GM23338 (cell line): ENCODE results near the gene MED13L. TPM values are rescaled to one million over a fixed set of nuclear protein-coding genes. Genes with fewer than 3 reads are reported as not detected.
A peak's percentile ranks its signal among the peaks of the same experiment; 100 is the strongest.

Experiments used
- ATAC-seq: fragments of 200-7000 bp; cut with Tn5 transposase; 3 replicates; pipeline ENCODE4 v1.9.1; 2020
- DNase-seq: peaks from one replicate; pipeline ENCODE4 v3.0.0-alpha.2; 2015; ENCODE audit warnings: low spot score
- H2AFZ ChIP-seq: fragments of 200-600 bp; sonication (generic); 2 replicates; pipeline ENCODE4 v1.8.0; 2016; ENCODE audit warnings: antibody characterized with exemption, mild to moderate bottlenecking, moderate library complexity
- H3F3A ChIP-seq: fragments of 200-600 bp; sonication (generic); replicated peaks from 2 replicates; pipeline ENCODE4 v1.8.0; 2017; ENCODE audit warnings: antibody characterized with exemption, mixed run types, low read depth
- H3K27ac ChIP-seq: fragments of 200-600 bp; sonication (generic); 2 replicates; pipeline ENCODE4 v1.6.1; 2016; ENCODE audit warnings: low read depth
- H3K27me3 ChIP-seq: fragments of 200-600 bp; sonication (generic); 2 replicates; pipeline ENCODE4 v1.8.0; 2016; ENCODE audit warnings: mild to moderate bottlenecking, mixed run types, moderate library complexity; ENCODE audit not compliant: insufficient read depth
- H3K36me3 ChIP-seq: fragments of 200-600 bp; sonication (generic); 2 replicates; pipeline ENCODE4 v1.8.0; 2016; ENCODE audit warnings: mild to moderate bottlenecking; ENCODE audit not compliant: insufficient read depth
- H3K4me1 ChIP-seq: fragments of 200-600 bp; sonication (generic); 2 replicates; pipeline ENCODE4 v1.8.0; 2016; ENCODE audit warnings: mild to moderate bottlenecking, moderate library complexity; ENCODE audit not compliant: insufficient read depth
- H3K4me2 ChIP-seq: fragments of 200-600 bp; sonication (generic); 2 replicates; pipeline ENCODE4 v1.7.1; 2017; ENCODE audit warnings: mixed run types
- H3K4me3 ChIP-seq: fragments of 200-600 bp; sonication (generic); 2 replicates; pipeline ENCODE4 v1.6.1; 2016; ENCODE audit warnings: mixed run types
- H3K79me2 ChIP-seq: fragments of 200-600 bp; sonication (generic); replicated peaks from 2 replicates; pipeline ENCODE4 v1.8.0; 2017; ENCODE audit warnings: mild to moderate bottlenecking; ENCODE audit not compliant: insufficient read depth
- H3K9me2 ChIP-seq: fragments of 200-600 bp; sonication (generic); 2 replicates; pipeline ENCODE4 v1.8.0; 2017; ENCODE audit not compliant: insufficient read depth
- H4K20me1 ChIP-seq: fragments of 200-600 bp; sonication (generic); replicated peaks from 2 replicates; pipeline ENCODE4 v1.8.0; 2017; ENCODE audit warnings: mild to moderate bottlenecking; ENCODE audit not compliant: insufficient read depth
- H3K27ac Mint-ChIP-seq: 2 replicates; pipeline ENCODE4 v1.8.0; 2020; ENCODE audit warnings: inconsistent platforms, mild to moderate bottlenecking, moderate library complexity, mixed read lengths
- H3K27me3 Mint-ChIP-seq: 3 replicates; pipeline ENCODE4 v1.8.0; 2022; ENCODE audit warnings: low read depth, mild to moderate bottlenecking, moderate library complexity, mixed read lengths, inconsistent platforms; ENCODE audit not compliant: insufficient read depth, poor library complexity
- H3K36me3 Mint-ChIP-seq: 3 replicates; pipeline ENCODE4 v1.8.0; 2021; ENCODE audit warnings: low read depth, mild to moderate bottlenecking, inconsistent platforms, moderate library complexity, mixed read lengths
- H3K4me1 Mint-ChIP-seq: 3 replicates; pipeline ENCODE4 v1.8.0; 2020; ENCODE audit warnings: mild to moderate bottlenecking, inconsistent platforms, mixed read lengths
- H3K4me3 Mint-ChIP-seq: 3 replicates; pipeline ENCODE4 v1.8.0; 2021; ENCODE audit warnings: moderate library complexity, mild to moderate bottlenecking, inconsistent platforms, mixed read lengths
- H3K9me3 Mint-ChIP-seq: 3 replicates; pipeline ENCODE4 v1.8.0; 2020; ENCODE audit warnings: moderate library complexity, mild to moderate bottlenecking, inconsistent platforms, mixed read lengths
- EZH2phosphoT487 ChIP-seq: fragments of 200-600 bp; sonication (generic); IDR thresholded peaks from one replicate; pipeline ENCODE4 v1.8.1; 2018; ENCODE audit warnings: antibody characterized with exemption; ENCODE audit not compliant: unreplicated experiment
- NANOG ChIP-seq: IDR thresholded peaks from 2 replicates; pipeline ENCODE4 v1.6.1; 2016; ENCODE audit warnings: antibody characterized with exemption, borderline replicate concordance
- ZNF114 ChIP-seq: fragments of 250-450 bp; sonication (Bioruptor Pico); IDR thresholded peaks from 2 replicates; pipeline ENCODE4 v1.5.0; 2020; ENCODE audit warnings: mild to moderate bottlenecking, moderate library complexity
- ZNF331 ChIP-seq: fragments of 250-450 bp; sonication (Bioruptor Pico); IDR thresholded peaks from 2 replicates; pipeline ENCODE4 v1.5.0; 2020; ENCODE audit warnings: low read depth, mild to moderate bottlenecking, moderate library complexity
- polyA plus RNA-seq: library from polyadenylated mRNA; unstranded; fragments of >200 nt; fragmentation: Nextera tagmentation; extraction: Ambion mirVana; gene quantifications from 2 replicates; pipeline ENCODE4 v1.2.1, GENCODE V29; 2016
- total RNA-seq: library from RNA; depleted of rRNA; stranded (reverse); fragments of >200 nt; shearing (Covaris generic); gene quantifications from 2 replicates; pipeline ENCODE4 v1.2.3, GENCODE V29; 2014
- TF ChIP-seq, protein P1 (sequence below): fragments of 250-450 bp; sonication (Bioruptor Pico); IDR thresholded peaks from 2 replicates; pipeline ENCODE4 v1.5.0; 2020; ENCODE audit warnings: mild to moderate bottlenecking, moderate library complexity
- TF ChIP-seq, protein P2 (sequence below), 2 experiments: fragments of 200-600 bp in 1 of 2; sonication (generic) in 1 of 2; conservative IDR thresholded peaks; 2 replicates each; pipeline versions ENCODE4 v1.5.1 to v1.6.1; 2016 to 2017; ENCODE audit warnings: antibody characterized with exemption in 2 of 2, low read depth in 2 of 2, mild to moderate bottlenecking in 2 of 2, moderate library complexity in 1 of 2
- TF ChIP-seq, protein P3 (sequence below): IDR thresholded peaks from one replicate; pipeline ENCODE4 v1.6.1; 2018; ENCODE audit warnings: antibody characterized with exemption; ENCODE audit not compliant: unreplicated experiment

MED13L gene
- total and polyA plus RNA-seq, 2 experiments from 2014 or later = 20.9 to 73.6 TPM

DNA sequence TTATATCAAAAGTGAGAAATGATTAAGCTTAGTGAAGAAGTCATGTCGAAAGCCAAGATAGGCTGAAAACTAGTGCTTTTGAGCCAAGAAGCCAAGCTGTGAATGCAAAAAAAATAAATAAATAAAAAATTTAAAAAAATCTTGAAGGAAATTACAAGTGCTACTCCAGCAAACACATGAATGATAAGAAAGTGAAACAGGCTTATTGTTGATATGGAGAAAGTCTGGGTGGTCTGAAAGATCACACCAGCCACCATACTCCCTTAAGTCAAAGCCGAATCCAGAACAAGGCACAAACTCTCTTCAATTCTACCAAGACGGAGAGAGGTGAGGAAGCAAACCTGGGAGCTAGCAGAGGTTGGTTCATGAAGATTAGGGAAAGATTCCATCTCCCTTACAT, 49.7 kb downstream of the MED13L start:
- Mint-ChIP-seq H3K36me3 (no peaks in the 10 kb centered on the region; the same call in 2 of the 3 replicates), H3K9me3 (no peaks in the 10 kb centered on the region), H3K4me3 (no peak overlapping the region)

DNA sequence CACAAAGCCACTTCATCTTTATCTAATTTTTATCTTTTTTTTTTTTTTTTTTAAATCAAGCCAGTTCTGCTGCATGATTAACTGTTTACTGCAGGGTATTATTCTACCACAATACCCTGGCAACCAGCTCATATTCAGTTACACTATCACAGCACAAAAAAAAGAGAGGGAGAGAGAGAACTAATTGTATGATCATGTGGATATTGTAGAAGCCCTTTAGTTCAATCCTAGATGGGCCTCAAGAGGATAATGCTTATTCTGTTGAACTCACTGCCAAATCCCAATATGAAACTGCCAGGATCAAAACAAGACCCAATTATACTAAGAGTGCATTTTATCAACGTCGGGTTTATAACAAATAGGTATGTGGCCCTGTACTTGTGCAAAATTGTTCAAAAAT, 51.5 kb downstream of the MED13L start:
- Histone ChIP-seq H3F3A (no peaks in the 10 kb centered on the region), H3K36me3 (no peaks in the 10 kb centered on the region), H3K9me2 (no peaks in the 10 kb centered on the region), H3K27ac (no peak overlapping the region), H3K79me2 (peaks cover 63% of the 10 kb centered on the region), H4K20me1 (peaks cover 3% of the 10 kb centered on the region; the same call in 1 of the 2 replicates), H2AFZ (no peak overlapping the region), H3K27me3 (no peaks in the 10 kb centered on the region), H3K4me3 (no peak overlapping the region), H3K4me1 (no peaks in the 10 kb centered on the region), H3K4me2 (no peak overlapping the region)
- no peaks in the 10 kb centered on the region for H3K9me3 Mint-ChIP-seq
- H3K4me3 Mint-ChIP-seq = no peak overlapping the region
- DNase-seq = no peak
- H3K27me3 Mint-ChIP-seq = no peaks in the 10 kb centered on the region
- no peak for ATAC-seq
- no peaks in the 10 kb centered on the region for H3K4me1 Mint-ChIP-seq
- H3K27ac Mint-ChIP-seq = no peak overlapping the region
- no peaks in the 10 kb centered on the region; the same call in 2 of the 3 replicates for H3K36me3 Mint-ChIP-seq
- TF ChIP-seq, protein P1, sequence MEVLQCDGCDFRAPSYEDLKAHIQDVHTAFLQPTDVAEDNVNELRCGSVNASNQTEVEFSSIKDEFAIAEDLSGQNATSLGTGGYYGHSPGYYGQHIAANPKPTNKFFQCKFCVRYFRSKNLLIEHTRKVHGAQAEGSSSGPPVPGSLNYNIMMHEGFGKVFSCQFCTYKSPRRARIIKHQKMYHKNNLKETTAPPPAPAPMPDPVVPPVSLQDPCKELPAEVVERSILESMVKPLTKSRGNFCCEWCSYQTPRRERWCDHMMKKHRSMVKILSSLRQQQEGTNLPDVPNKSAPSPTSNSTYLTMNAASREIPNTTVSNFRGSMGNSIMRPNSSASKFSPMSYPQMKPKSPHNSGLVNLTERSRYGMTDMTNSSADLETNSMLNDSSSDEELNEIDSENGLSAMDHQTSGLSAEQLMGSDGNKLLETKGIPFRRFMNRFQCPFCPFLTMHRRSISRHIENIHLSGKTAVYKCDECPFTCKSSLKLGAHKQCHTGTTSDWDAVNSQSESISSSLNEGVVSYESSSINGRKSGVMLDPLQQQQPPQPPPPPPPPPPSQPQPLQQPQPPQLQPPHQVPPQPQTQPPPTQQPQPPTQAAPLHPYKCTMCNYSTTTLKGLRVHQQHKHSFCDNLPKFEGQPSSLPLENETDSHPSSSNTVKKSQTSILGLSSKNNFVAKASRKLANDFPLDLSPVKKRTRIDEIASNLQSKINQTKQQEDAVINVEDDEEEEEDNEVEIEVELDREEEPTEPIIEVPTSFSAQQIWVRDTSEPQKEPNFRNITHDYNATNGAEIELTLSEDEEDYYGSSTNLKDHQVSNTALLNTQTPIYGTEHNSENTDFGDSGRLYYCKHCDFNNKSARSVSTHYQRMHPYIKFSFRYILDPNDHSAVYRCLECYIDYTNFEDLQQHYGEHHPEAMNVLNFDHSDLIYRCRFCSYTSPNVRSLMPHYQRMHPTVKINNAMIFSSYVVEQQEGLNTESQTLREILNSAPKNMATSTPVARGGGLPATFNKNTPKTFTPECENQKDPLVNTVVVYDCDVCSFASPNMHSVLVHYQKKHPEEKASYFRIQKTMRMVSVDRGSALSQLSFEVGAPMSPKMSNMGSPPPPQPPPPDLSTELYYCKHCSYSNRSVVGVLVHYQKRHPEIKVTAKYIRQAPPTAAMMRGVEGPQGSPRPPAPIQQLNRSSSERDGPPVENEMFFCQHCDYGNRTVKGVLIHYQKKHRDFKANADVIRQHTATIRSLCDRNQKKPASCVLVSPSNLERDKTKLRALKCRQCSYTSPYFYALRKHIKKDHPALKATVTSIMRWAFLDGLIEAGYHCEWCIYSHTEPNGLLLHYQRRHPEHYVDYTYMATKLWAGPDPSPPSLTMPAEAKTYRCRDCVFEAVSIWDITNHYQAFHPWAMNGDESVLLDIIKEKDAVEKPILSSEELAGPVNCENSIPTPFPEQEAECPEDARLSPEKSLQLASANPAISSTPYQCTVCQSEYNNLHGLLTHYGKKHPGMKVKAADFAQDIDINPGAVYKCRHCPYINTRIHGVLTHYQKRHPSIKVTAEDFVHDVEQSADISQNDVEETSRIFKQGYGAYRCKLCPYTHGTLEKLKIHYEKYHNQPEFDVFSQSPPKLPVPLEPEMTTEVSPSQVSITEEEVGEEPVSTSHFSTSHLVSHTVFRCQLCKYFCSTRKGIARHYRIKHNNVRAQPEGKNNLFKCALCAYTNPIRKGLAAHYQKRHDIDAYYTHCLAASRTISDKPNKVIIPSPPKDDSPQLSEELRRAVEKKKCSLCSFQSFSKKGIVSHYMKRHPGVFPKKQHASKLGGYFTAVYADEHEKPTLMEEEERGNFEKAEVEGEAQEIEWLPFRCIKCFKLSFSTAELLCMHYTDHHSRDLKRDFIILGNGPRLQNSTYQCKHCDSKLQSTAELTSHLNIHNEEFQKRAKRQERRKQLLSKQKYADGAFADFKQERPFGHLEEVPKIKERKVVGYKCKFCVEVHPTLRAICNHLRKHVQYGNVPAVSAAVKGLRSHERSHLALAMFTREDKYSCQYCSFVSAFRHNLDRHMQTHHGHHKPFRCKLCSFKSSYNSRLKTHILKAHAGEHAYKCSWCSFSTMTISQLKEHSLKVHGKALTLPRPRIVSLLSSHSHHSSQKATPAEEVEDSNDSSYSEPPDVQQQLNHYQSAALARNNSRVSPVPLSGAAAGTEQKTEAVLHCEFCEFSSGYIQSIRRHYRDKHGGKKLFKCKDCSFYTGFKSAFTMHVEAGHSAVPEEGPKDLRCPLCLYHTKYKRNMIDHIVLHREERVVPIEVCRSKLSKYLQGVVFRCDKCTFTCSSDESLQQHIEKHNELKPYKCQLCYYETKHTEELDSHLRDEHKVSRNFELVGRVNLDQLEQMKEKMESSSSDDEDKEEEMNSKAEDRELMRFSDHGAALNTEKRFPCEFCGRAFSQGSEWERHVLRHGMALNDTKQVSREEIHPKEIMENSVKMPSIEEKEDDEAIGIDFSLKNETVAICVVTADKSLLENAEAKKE (CRISPR knock-in tag) = no peak
- TF ChIP-seq ZNF114 (CRISPR knock-in tag) (no peak), EZH2phosphoT487 (no peak)
- TF ChIP-seq, protein P2, sequence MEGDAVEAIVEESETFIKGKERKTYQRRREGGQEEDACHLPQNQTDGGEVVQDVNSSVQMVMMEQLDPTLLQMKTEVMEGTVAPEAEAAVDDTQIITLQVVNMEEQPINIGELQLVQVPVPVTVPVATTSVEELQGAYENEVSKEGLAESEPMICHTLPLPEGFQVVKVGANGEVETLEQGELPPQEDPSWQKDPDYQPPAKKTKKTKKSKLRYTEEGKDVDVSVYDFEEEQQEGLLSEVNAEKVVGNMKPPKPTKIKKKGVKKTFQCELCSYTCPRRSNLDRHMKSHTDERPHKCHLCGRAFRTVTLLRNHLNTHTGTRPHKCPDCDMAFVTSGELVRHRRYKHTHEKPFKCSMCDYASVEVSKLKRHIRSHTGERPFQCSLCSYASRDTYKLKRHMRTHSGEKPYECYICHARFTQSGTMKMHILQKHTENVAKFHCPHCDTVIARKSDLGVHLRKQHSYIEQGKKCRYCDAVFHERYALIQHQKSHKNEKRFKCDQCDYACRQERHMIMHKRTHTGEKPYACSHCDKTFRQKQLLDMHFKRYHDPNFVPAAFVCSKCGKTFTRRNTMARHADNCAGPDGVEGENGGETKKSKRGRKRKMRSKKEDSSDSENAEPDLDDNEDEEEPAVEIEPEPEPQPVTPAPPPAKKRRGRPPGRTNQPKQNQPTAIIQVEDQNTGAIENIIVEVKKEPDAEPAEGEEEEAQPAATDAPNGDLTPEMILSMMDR (conservative IDR thresholded peaks at IDR 0.05; ENCODE audit: low read depth in 2 of 2) = no peak

More for the DNA sequence above, 49.7 kb downstream of the MED13L start:
- H3K27me3 Mint-ChIP-seq = no peaks in the 10 kb centered on the region
- Histone ChIP-seq H3K4me3 (no peak overlapping the region), H2AFZ (no peak overlapping the region), H3K27me3 (no peaks in the 10 kb centered on the region), H3F3A (no peaks in the 10 kb centered on the region), H3K36me3 (no peaks in the 10 kb centered on the region), H3K4me2 (no peak overlapping the region), H3K79me2 (peaks cover 62% of the 10 kb centered on the region), H4K20me1 (peaks cover 3% of the 10 kb centered on the region; the same call in 1 of the 2 replicates), H3K9me2 (no peaks in the 10 kb centered on the region), H3K27ac (no peak overlapping the region), H3K4me1 (no peaks in the 10 kb centered on the region)
- H3K4me1 Mint-ChIP-seq = no peaks in the 10 kb centered on the region
- peak overlapping the region; percentile 37; the same call in 1 of the 2 replicates for H3K27ac Mint-ChIP-seq
- no peak for ATAC-seq
- no peak for TF ChIP-seq NANOG
- no peak for TF ChIP-seq ZNF331 (CRISPR knock-in tag)
- TF ChIP-seq, protein P3, sequence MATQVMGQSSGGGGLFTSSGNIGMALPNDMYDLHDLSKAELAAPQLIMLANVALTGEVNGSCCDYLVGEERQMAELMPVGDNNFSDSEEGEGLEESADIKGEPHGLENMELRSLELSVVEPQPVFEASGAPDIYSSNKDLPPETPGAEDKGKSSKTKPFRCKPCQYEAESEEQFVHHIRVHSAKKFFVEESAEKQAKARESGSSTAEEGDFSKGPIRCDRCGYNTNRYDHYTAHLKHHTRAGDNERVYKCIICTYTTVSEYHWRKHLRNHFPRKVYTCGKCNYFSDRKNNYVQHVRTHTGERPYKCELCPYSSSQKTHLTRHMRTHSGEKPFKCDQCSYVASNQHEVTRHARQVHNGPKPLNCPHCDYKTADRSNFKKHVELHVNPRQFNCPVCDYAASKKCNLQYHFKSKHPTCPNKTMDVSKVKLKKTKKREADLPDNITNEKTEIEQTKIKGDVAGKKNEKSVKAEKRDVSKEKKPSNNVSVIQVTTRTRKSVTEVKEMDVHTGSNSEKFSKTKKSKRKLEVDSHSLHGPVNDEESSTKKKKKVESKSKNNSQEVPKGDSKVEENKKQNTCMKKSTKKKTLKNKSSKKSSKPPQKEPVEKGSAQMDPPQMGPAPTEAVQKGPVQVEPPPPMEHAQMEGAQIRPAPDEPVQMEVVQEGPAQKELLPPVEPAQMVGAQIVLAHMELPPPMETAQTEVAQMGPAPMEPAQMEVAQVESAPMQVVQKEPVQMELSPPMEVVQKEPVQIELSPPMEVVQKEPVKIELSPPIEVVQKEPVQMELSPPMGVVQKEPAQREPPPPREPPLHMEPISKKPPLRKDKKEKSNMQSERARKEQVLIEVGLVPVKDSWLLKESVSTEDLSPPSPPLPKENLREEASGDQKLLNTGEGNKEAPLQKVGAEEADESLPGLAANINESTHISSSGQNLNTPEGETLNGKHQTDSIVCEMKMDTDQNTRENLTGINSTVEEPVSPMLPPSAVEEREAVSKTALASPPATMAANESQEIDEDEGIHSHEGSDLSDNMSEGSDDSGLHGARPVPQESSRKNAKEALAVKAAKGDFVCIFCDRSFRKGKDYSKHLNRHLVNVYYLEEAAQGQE = no peak
- no peak for DNase-seq
